K562 (cell line): ENCODE results near the gene FASTK. TPM values are rescaled to one million over a fixed set of nuclear protein-coding genes. Genes with fewer than 3 reads are reported as not detected.

ENCODE experiments used
- ARNT ChIP-seq, 2 experiments: fragments of 450-650 bp; IDR thresholded peaks; 2 replicates each; pipeline ENCODE4 v1.6.1; 2016; ENCODE audit warnings: mild to moderate bottlenecking in 1 of 2
- KLF10 ChIP-seq: fragments of 250-450 bp; sonication (Bioruptor Pico); IDR thresholded peaks from 2 replicates; pipeline ENCODE4 v1.6.1; 2021; ENCODE audit warnings: matching md5 sums
- MTA2 ChIP-seq: fragments of 450-650 bp; IDR thresholded peaks from 2 replicates; pipeline ENCODE4 v1.6.1; 2016; ENCODE audit warnings: low read depth
- POLR2A ChIP-seq: fragments of 450-650 bp; conservative IDR thresholded peaks from 2 replicates; pipeline ENCODE4 v1.6.1; 2016
- PURB ChIP-seq: sonication (generic); formaldehyde crosslinking; IDR thresholded peaks from 2 replicates; pipeline ENCODE4 v1.9.0; 2021; ENCODE audit warnings: low read depth, mild to moderate bottlenecking, missing genetic modification reagents
- SPI1 ChIP-seq: IDR thresholded peaks from 2 replicates; pipeline ENCODE4 v1.6.1; 2011; ENCODE audit warnings: low read depth, low read length, control low read depth, borderline replicate concordance
- ZEB2 ChIP-seq: fragments of 450-650 bp; IDR thresholded peaks from 2 replicates; pipeline ENCODE4 v1.6.1; 2016
- ZNF41 ChIP-seq: fragments of 250-450 bp; sonication (Bioruptor Pico); conservative IDR thresholded peaks from 2 replicates; pipeline ENCODE4 v1.4.0; 2020; ENCODE audit warnings: mild to moderate bottlenecking
- ZNF57 ChIP-seq: fragments of 450-650 bp; formaldehyde crosslinking; IDR thresholded peaks from 2 replicates; pipeline ENCODE4 v1.4.0; 2020; ENCODE audit warnings: mild to moderate bottlenecking, moderate library complexity
- ZNF764 ChIP-seq: fragments of 250-450 bp; sonication (Bioruptor Pico); IDR thresholded peaks from 2 replicates; pipeline ENCODE4 v1.4.0; 2020; ENCODE audit warnings: low read depth, mild to moderate bottlenecking, moderate library complexity
- ZNF785 ChIP-seq: fragments of 250-450 bp; sonication (Bioruptor Pico); IDR thresholded peaks from 2 replicates; pipeline ENCODE4 v1.4.0; 2020; ENCODE audit warnings: mild to moderate bottlenecking
- polyA plus RNA-seq, 8 experiments: library from polyadenylated mRNA; depleted of rRNA in 4 of 8; stranded (reverse) in 5 of 8; unstranded in 3 of 8; fragments of >200 nt; fragmentation: Nextera tagmentation in 2 of 8; fragmentation: Illumina TruSeq in 1 of 8; extraction: Ambion mirVana in 2 of 8; extraction: Trizol in 1 of 8; gene quantifications; 2 replicates each; pipeline versions ENCODE4 v1.2.1 to v1.2.3, GENCODE V29; 2011 to 2014; ENCODE audit warnings: inconsistent platforms in 1 of 8, missing spikeins in 1 of 8
- total RNA-seq, 7 experiments: library from RNA; depleted of rRNA in 6 of 7; stranded (reverse); fragments of >200 nt in 6 of 7; fragmentation: Illumina TruSeq in 2 of 7; extraction: Trizol in 2 of 7; gene quantifications; 2 replicates each; pipeline versions ENCODE4 v1.2.1 to v1.2.3, GENCODE V29; 2011 to 2021; ENCODE audit warnings: low replicate concordance in 1 of 7
- TF ChIP-seq, protein P1 (sequence below), 3 experiments: fragments of 200-800 bp in 1 of 3; fragments of 250-450 bp in 1 of 3; fragments of 450-650 bp in 1 of 3; sonication (Bioruptor Pico) in 1 of 3; sonication (Bioruptor generic) in 1 of 3; formaldehyde crosslinking in 1 of 3; IDR thresholded peaks; 2 replicates each; pipeline versions ENCODE4 v1.6.1 to v1.8.0; 2016 to 2022; ENCODE audit warnings: mild to moderate bottlenecking in 2 of 3, missing genetic modification characterization in 2 of 3, missing compliant biosample characterization in 1 of 3, moderate library complexity in 1 of 3
- TF ChIP-seq, protein P2 (sequence below): sonication (generic); formaldehyde crosslinking; IDR thresholded peaks from 2 replicates; pipeline ENCODE4 v1.8.0; 2022; ENCODE audit warnings: missing genetic modification reagents, mild to moderate bottlenecking, borderline replicate concordance
- TF ChIP-seq, protein P3 (sequence below): fragments of 200-800 bp; sonication (Bioruptor generic); IDR thresholded peaks from 2 replicates; pipeline ENCODE4 v1.6.1; 2017; ENCODE audit warnings: missing genetic modification characterization, missing compliant biosample characterization
- TF ChIP-seq, protein P4 (sequence below), 2 experiments: fragments of 450-650 bp; IDR thresholded peaks; 2 replicates each; pipeline ENCODE4 v1.6.1; 2018; ENCODE audit warnings: mild to moderate bottlenecking in 2 of 2, low read depth in 1 of 2; ENCODE audit not compliant: partially characterized antibody in 2 of 2
- TF ChIP-seq, protein P5 (sequence below): fragments of 450-650 bp; IDR thresholded peaks from 2 replicates; pipeline ENCODE4 v1.6.1; 2016

Gene FASTK
- total and polyA plus RNA-seq, 9 of the 15 experiments (the other 6 are each of a cell fraction or from before 2014, with no cell fraction given), result 0.51 to 150 (median 48.2) TPM

DNA sequence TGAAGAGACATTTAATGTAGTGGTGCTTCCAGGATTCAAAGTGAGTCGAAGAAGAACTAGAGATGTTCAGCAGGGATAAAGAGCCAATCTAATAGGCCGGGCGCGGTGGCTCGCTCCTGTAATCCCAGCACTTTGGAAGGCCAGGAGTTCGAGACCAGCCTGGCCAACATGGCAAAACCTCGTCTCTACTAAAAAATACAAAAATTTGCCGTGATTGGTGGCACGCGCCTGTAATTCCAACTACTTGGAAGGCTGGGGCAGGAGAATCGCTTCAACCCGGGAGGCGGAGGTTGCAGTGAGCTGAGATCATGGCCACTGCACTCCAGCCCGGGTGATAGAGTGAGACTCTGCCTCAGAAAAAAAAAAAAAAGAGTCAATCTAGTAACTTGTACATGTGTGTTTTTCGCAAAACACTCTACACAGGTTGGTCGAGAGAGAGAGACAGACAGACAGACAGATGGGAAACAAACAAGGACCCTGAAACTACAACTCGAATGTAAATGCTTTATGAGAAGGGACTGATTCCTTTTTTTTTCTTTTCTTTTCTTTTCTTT lies 51.6 kb downstream of the FASTK start (continued):
- TF ChIP-seq, protein P1, sequence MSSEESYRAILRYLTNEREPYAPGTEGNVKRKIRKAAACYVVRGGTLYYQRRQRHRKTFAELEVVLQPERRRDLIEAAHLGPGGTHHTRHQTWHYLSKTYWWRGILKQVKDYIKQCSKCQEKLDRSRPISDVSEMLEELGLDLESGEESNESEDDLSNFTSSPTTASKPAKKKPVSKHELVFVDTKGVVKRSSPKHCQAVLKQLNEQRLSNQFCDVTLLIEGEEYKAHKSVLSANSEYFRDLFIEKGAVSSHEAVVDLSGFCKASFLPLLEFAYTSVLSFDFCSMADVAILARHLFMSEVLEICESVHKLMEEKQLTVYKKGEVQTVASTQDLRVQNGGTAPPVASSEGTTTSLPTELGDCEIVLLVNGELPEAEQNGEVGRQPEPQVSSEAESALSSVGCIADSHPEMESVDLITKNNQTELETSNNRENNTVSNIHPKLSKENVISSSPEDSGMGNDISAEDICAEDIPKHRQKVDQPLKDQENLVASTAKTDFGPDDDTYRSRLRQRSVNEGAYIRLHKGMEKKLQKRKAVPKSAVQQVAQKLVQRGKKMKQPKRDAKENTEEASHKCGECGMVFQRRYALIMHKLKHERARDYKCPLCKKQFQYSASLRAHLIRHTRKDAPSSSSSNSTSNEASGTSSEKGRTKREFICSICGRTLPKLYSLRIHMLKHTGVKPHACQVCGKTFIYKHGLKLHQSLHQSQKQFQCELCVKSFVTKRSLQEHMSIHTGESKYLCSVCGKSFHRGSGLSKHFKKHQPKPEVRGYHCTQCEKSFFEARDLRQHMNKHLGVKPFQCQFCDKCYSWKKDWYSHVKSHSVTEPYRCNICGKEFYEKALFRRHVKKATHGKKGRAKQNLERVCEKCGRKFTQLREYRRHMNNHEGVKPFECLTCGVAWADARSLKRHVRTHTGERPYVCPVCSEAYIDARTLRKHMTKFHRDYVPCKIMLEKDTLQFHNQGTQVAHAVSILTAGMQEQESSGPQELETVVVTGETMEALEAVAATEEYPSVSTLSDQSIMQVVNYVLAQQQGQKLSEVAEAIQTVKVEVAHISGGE (CRISPR knock-in tag; IDR thresholded peaks at IDR 0.05), result no peak
- TF ChIP-seq, protein P2, sequence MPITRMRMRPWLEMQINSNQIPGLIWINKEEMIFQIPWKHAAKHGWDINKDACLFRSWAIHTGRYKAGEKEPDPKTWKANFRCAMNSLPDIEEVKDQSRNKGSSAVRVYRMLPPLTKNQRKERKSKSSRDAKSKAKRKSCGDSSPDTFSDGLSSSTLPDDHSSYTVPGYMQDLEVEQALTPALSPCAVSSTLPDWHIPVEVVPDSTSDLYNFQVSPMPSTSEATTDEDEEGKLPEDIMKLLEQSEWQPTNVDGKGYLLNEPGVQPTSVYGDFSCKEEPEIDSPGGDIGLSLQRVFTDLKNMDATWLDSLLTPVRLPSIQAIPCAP (CRISPR knock-in tag), result no peak
- TF ChIP-seq ZNF57 (CRISPR knock-in tag), result no peak
- no peak for TF ChIP-seq MTA2
- no peak for TF ChIP-seq SPI1
- TF ChIP-seq ARNT (IDR thresholded peaks at IDR 0.05), result no peak; a peak in 1 of 4 replicates
- TF ChIP-seq ZEB2, result no peak
- no peak for TF ChIP-seq KLF10 (CRISPR knock-in tag)
- TF ChIP-seq ZNF764 (CRISPR knock-in tag), result peak; percentile 14; the same call in 1 of the 2 replicates
- no peak for TF ChIP-seq ZNF785 (CRISPR knock-in tag)
- TF ChIP-seq POLR2A, result no peak
- 0 out of 2 replicates have a peak, but pooled peaks have one; percentile 2 for TF ChIP-seq ZNF41
- TF ChIP-seq, protein P3, sequence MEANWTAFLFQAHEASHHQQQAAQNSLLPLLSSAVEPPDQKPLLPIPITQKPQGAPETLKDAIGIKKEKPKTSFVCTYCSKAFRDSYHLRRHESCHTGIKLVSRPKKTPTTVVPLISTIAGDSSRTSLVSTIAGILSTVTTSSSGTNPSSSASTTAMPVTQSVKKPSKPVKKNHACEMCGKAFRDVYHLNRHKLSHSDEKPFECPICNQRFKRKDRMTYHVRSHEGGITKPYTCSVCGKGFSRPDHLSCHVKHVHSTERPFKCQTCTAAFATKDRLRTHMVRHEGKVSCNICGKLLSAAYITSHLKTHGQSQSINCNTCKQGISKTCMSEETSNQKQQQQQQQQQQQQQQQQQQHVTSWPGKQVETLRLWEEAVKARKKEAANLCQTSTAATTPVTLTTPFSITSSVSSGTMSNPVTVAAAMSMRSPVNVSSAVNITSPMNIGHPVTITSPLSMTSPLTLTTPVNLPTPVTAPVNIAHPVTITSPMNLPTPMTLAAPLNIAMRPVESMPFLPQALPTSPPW (CRISPR knock-in tag), result no peak
- TF ChIP-seq, protein P4, sequence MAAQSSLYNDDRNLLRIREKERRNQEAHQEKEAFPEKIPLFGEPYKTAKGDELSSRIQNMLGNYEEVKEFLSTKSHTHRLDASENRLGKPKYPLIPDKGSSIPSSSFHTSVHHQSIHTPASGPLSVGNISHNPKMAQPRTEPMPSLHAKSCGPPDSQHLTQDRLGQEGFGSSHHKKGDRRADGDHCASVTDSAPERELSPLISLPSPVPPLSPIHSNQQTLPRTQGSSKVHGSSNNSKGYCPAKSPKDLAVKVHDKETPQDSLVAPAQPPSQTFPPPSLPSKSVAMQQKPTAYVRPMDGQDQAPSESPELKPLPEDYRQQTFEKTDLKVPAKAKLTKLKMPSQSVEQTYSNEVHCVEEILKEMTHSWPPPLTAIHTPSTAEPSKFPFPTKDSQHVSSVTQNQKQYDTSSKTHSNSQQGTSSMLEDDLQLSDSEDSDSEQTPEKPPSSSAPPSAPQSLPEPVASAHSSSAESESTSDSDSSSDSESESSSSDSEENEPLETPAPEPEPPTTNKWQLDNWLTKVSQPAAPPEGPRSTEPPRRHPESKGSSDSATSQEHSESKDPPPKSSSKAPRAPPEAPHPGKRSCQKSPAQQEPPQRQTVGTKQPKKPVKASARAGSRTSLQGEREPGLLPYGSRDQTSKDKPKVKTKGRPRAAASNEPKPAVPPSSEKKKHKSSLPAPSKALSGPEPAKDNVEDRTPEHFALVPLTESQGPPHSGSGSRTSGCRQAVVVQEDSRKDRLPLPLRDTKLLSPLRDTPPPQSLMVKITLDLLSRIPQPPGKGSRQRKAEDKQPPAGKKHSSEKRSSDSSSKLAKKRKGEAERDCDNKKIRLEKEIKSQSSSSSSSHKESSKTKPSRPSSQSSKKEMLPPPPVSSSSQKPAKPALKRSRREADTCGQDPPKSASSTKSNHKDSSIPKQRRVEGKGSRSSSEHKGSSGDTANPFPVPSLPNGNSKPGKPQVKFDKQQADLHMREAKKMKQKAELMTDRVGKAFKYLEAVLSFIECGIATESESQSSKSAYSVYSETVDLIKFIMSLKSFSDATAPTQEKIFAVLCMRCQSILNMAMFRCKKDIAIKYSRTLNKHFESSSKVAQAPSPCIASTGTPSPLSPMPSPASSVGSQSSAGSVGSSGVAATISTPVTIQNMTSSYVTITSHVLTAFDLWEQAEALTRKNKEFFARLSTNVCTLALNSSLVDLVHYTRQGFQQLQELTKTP (IDR thresholded peaks at IDR 0.05; ENCODE audit: low read depth in 1 of 2, partially characterized antibody in 2 of 2), result peak in 1 of 2 experiments; percentile 9
- TF ChIP-seq PURB (CRISPR knock-in tag), result no peak
- TF ChIP-seq, protein P5, sequence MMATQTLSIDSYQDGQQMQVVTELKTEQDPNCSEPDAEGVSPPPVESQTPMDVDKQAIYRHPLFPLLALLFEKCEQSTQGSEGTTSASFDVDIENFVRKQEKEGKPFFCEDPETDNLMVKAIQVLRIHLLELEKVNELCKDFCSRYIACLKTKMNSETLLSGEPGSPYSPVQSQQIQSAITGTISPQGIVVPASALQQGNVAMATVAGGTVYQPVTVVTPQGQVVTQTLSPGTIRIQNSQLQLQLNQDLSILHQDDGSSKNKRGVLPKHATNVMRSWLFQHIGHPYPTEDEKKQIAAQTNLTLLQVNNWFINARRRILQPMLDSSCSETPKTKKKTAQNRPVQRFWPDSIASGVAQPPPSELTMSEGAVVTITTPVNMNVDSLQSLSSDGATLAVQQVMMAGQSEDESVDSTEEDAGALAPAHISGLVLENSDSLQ, result no peak
